HEK293T (cell line): ENCODE results near the gene PEAK3.

Source experiments
- CTCF ChIA-PET: fragments of 350-600 bp; formaldehyde crosslinking; extraction: SDS; loops from one replicate; lab custom pipeline; 2021; ENCODE audit warnings: antibody characterized with exemption, inconsistent platforms; lab: Yijun Ruan, JAX
- POLR2A ChIA-PET: fragments of 350-600 bp; formaldehyde crosslinking; extraction: SDS; loops from one replicate; lab custom pipeline; 2020; ENCODE audit warnings: antibody characterized with exemption, inconsistent platforms; lab: Yijun Ruan, JAX
- DNase-seq: peaks from one replicate; pipeline ENCODE4 v3.0.0; 2012; ENCODE audit warnings: mixed read lengths; ENCODE audit errors: extremely low spot score
- ARNT ChIP-seq: fragments of 450-650 bp; IDR thresholded peaks from 2 replicates; pipeline ENCODE4 v1.6.1; 2017; ENCODE audit warnings: mild to moderate bottlenecking
- BHLHE40 ChIP-seq: fragments of 450-650 bp; IDR thresholded peaks from 2 replicates; pipeline ENCODE4 v1.6.1; 2016; ENCODE audit warnings: mild to moderate bottlenecking, moderate library complexity, borderline replicate concordance
- CTBP1 ChIP-seq: fragments of 450-650 bp; IDR thresholded peaks from 2 replicates; pipeline ENCODE4 v1.6.1; 2016; ENCODE audit warnings: borderline replicate concordance
- ELF4 ChIP-seq: fragments of 450-650 bp; IDR thresholded peaks from 2 replicates; pipeline ENCODE4 v1.6.1; 2017; ENCODE audit warnings: antibody characterized with exemption
- FOXA1 ChIP-seq: fragments of 450-650 bp; IDR thresholded peaks from 2 replicates; pipeline ENCODE4 v1.6.1; 2016; ENCODE audit warnings: mild to moderate bottlenecking
- FOXK2 ChIP-seq: fragments of 450-650 bp; IDR thresholded peaks from 2 replicates; pipeline ENCODE4 v1.6.1; 2016; ENCODE audit warnings: mild to moderate bottlenecking
- FOXM1 ChIP-seq: fragments of 450-650 bp; IDR thresholded peaks from 2 replicates; pipeline ENCODE4 v1.6.1; 2017; ENCODE audit warnings: mild to moderate bottlenecking, borderline replicate concordance
- HDGF ChIP-seq: fragments of 450-650 bp; IDR thresholded peaks from 2 replicates; pipeline ENCODE4 v1.6.1; 2017; ENCODE audit warnings: antibody characterized with exemption, borderline replicate concordance
- L3MBTL2 ChIP-seq: fragments of 450-650 bp; conservative IDR thresholded peaks from 2 replicates; pipeline ENCODE4 v1.6.1; 2016; ENCODE audit warnings: mild to moderate bottlenecking
- LEF1 ChIP-seq: fragments of 450-650 bp; IDR thresholded peaks from 2 replicates; pipeline ENCODE4 v1.6.1; 2017; ENCODE audit warnings: mild to moderate bottlenecking, borderline replicate concordance
- NFRKB ChIP-seq: fragments of 450-650 bp; IDR thresholded peaks from 2 replicates; pipeline ENCODE4 v1.6.1; 2016; ENCODE audit warnings: mild to moderate bottlenecking, moderate library complexity
- PKNOX1 ChIP-seq: fragments of 450-650 bp; IDR thresholded peaks from 2 replicates; pipeline ENCODE4 v1.6.1; 2016
- SP1 ChIP-seq: fragments of 450-650 bp; IDR thresholded peaks from 2 replicates; pipeline ENCODE4 v1.6.1; 2017
- SUZ12 ChIP-seq: fragments of 450-650 bp; IDR thresholded peaks from 2 replicates; pipeline ENCODE4 v1.6.1; 2016; ENCODE audit warnings: mild to moderate bottlenecking
- TARDBP ChIP-seq: fragments of 450-650 bp; IDR thresholded peaks from 2 replicates; pipeline ENCODE4 v1.6.1; 2016
- ZNF384 ChIP-seq: fragments of 450-650 bp; IDR thresholded peaks from 2 replicates; pipeline ENCODE4 v1.6.1; 2016

Gene PEAK3

GRCh38 chr19:2237051-2237868 is 44.7 kb downstream of the PEAK3 start:
- DNase-seq: no peak
- no peak for TF ChIP-seq FOXA1
- TF ChIP-seq SUZ12: no peak
- TF ChIP-seq SP1: no peak
- no peak for TF ChIP-seq BHLHE40
- TF ChIP-seq FOXK2: no peak
- TF ChIP-seq LEF1: no peak
- TF ChIP-seq ZNF384: no peak; the same call in 1 of the 2 replicates
- no peak for TF ChIP-seq HDGF
- no peak for TF ChIP-seq CTBP1
- TF ChIP-seq PKNOX1: no peak
- no peak for TF ChIP-seq L3MBTL2
- ChIA-PET POLR2A (interaction anchor here (1.2 to 3.3 kb wide), 4 partner anchors 22 to 83 kb away, joined by 4 to 18 read pairs (median 5); no protein-coding TSS in a partner anchor), CTCF (interaction anchor here (0.7 to 1.1 kb wide), 2 partner anchors 37 to 81 kb away, joined by 3 to 4 read pairs; no protein-coding TSS in a partner anchor)

- CTCF ChIA-PET: interaction anchor here (0.6 to 2.9 kb wide), 5 partner anchors 38 to 147 kb away, joined by 3 to 12 read pairs (median 4); no protein-coding TSS in a partner anchor
- POLR2A ChIA-PET: interaction anchor here (1.3 to 3.3 kb wide), 5 partner anchors 34 to 85 kb away, joined by 4 to 18 read pairs (median 6); partner anchors contain the start of gene AP3D1
These were observed 45.5 kb downstream of the PEAK3 start, which contains the start of the genes PLEKHJ1 and SF3A2 for GRCh38 chr19:2236314-2237050. PLEKHJ1 (minus strand) TSS chr19:2236329; CDS start chr19:2236248, 81 bp downstream. SF3A2 (plus strand) TSS chr19:2236824; CDS start chr19:2243419, 6,595 bp downstream.

GRCh38 chr19:2236064-2236313 is 46.0 kb downstream of the PEAK3 start:
- ChIA-PET CTCF (interaction anchor here (0.6 to 2.9 kb wide), 5 partner anchors 39 to 148 kb away, joined by 3 to 12 read pairs (median 4); no protein-coding TSS in a partner anchor), POLR2A (interaction anchor here (1.3 to 1.6 kb wide), 2 partner anchors 36 to 84 kb away, joined by 5 to 11 read pairs; partner anchors contain the start of gene AP3D1)
- DNase-seq: no peak
- TF ChIP-seq BHLHE40 (no peak), ZNF384 (no peak), L3MBTL2 (no peak), ELF4 (no peak), TARDBP (no peak), HDGF (no peak), LEF1 (no peak), CTBP1 (no peak), FOXK2 (no peak), NFRKB (no peak)

More at GRCh38 chr19:2236314-2237050, 45.5 kb downstream of the PEAK3 start, which contains the start of the genes PLEKHJ1 and SF3A2:
- TF ChIP-seq SUZ12: no peak
- no peak for TF ChIP-seq LEF1
- TF ChIP-seq PKNOX1: no peak
- TF ChIP-seq FOXK2: no peak
- TF ChIP-seq ZNF384: no peak
- TF ChIP-seq ELF4: peak; percentile 54; the same call in 1 of the 2 replicates
- TF ChIP-seq L3MBTL2: peak; percentile 99
- DNase-seq: peak; percentile 98

- ChIA-PET POLR2A (interaction anchor here (1.1 to 1.6 kb wide), 3 partner anchors 36 to 92 kb away, joined by 3 to 11 read pairs (median 5); partner anchors contain the start of gene AP3D1), CTCF (interaction anchor here (0.6 to 2.9 kb wide), 5 partner anchors 39 to 148 kb away, joined by 3 to 12 read pairs (median 4); no protein-coding TSS in a partner anchor)
- TF ChIP-seq HDGF (no peak), SP1 (no peak), SUZ12 (no peak), ELF4 (no peak), FOXM1 (no peak), FOXK2 (no peak), BHLHE40 (no peak), PKNOX1 (no peak), NFRKB (no peak), FOXA1 (no peak), L3MBTL2 (no peak), ARNT (no peak)
- DNase-seq: no peak
These were observed 46.5 kb downstream of the PEAK3 start for GRCh38 chr19:2235381-2236063.

- TF ChIP-seq TARDBP (no peak), ARNT (no peak), FOXA1 (no peak), SUZ12 (no peak), ELF4 (no peak), CTBP1 (no peak), L3MBTL2 (no peak), ZNF384 (no peak), HDGF (no peak), BHLHE40 (no peak), PKNOX1 (no peak), FOXM1 (no peak), FOXK2 (no peak), LEF1 (no peak)
- ChIA-PET POLR2A (interaction anchor here (1.1 to 1.6 kb wide), 3 partner anchors 37 to 93 kb away, joined by 3 to 11 read pairs (median 5); partner anchors contain the start of gene AP3D1), CTCF (interaction anchor here (2.9 kb wide), 1 partner anchor 79 kb away, joined by 12 read pairs; no protein-coding TSS in a partner anchor)
- DNase-seq: no peak
These were observed 47.0 kb downstream of the PEAK3 start for GRCh38 chr19:2234996-2235380.
